ENCODE results near the gene JAZF1.

Gene JAZF1

GRCh38 chr7:28123752-28124151, 56.8 kb downstream of the JAZF1 start:
- no peaks in the 10 kb centered on the region for H3K36me3 ChIP-seq (ENCODE audit: control insufficient read depth, insufficient read depth, low read length)
- H3K4me3 ChIP-seq (ENCODE audit: extremely low read depth, insufficient read depth, low read length, poor library complexity, severe bottlenecking): no peak overlapping the region
- H3K27ac ChIP-seq (ENCODE audit: low read depth, low read length, severe bottlenecking): no peak overlapping the region
- 96 to 100% methylated on average over 4 of the region's 5 CpGs for WGBS, 2 experiments (ENCODE audit: insufficient coverage in 2 of 2)
- no peaks in the 10 kb centered on the region for H3K9me3 ChIP-seq (ENCODE audit: control insufficient read depth, low read length)
- peaks cover 7% of the 10 kb centered on the region for H3K4me1 ChIP-seq (ENCODE audit: control insufficient read depth, insufficient read depth, low read length, poor library complexity, severe bottlenecking)

GRCh38 chr7:28121496-28121895, 59.1 kb downstream of the JAZF1 start:
- Histone ChIP-seq H3K4me1 (ENCODE audit: control insufficient read depth, insufficient read depth, low read length, poor library complexity, severe bottlenecking) (peaks cover 7% of the 10 kb centered on the region), H3K9me3 (ENCODE audit: control insufficient read depth, low read length) (no peaks in the 10 kb centered on the region), H3K4me3 (ENCODE audit: extremely low read depth, insufficient read depth, low read length, poor library complexity, severe bottlenecking) (no peak overlapping the region), H3K36me3 (ENCODE audit: control insufficient read depth, insufficient read depth, low read length) (no peaks in the 10 kb centered on the region), H3K27ac (ENCODE audit: low read depth, low read length, severe bottlenecking) (no peak overlapping the region)
- 100% methylated on average over 1 to 2 of the region's 5 CpGs for whole genome bisulfite sequencing, 2 experiments (ENCODE audit: insufficient coverage in 2 of 2)

DNA sequence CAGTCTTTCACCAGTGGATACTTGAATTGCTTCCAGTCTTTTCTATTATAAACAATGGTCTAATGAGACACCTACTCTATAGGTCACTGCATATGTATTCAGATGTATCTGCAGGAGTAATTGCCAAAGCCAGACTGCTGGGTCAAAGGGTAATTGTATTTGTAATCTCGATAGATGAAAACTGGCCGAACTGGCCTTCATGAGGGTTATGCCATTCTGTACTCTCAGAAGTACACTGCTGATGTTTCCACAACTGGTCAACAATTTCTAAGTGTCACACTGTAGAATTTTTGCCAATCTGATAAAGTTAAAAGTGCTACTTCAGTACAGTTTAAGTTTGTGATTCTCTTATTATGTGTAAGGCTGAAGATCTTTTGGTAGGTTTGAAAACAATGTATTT, 64.6 kb downstream of the JAZF1 start:
- WGBS, 2 experiments (ENCODE audit: insufficient coverage in 2 of 2): 96 to 100% methylated on average over 1 to 2 of the region's 2 CpGs
- H3K27ac ChIP-seq (ENCODE audit: low read depth, low read length, severe bottlenecking): no peak overlapping the region
- H3K36me3 ChIP-seq (ENCODE audit: control insufficient read depth, insufficient read depth, low read length): no peaks in the 10 kb centered on the region
- no peak overlapping the region for H3K4me3 ChIP-seq (ENCODE audit: extremely low read depth, insufficient read depth, low read length, poor library complexity, severe bottlenecking)
- no peaks in the 10 kb centered on the region for H3K4me1 ChIP-seq (ENCODE audit: control insufficient read depth, insufficient read depth, low read length, poor library complexity, severe bottlenecking)
- H3K9me3 ChIP-seq (ENCODE audit: control insufficient read depth, low read length): no peaks in the 10 kb centered on the region

DNA sequence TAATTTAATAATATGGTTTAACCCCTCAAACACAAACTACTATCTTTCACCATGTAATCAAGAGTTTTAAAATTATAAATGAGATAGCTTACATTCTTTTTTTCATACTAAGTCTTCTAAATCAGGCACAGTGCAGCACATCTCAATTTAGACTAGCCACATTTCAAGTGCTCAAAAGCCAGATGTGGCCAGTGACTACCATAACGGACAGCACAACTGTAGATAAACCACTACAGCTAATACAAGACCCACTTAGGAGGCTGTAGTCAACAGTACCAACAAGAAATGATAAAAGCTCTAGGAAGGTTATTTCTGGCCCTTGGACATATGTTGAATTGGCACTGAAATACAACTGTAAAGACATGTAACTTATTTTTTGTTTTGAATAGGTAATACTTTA, 65.3 kb downstream of the JAZF1 start:
- no CpG with 5 or more reads among the region's 1 CpG for WGBS, 2 experiments (ENCODE audit: insufficient coverage in 2 of 2)
- Histone ChIP-seq H3K36me3 (ENCODE audit: control insufficient read depth, insufficient read depth, low read length) (no peaks in the 10 kb centered on the region), H3K4me3 (ENCODE audit: extremely low read depth, insufficient read depth, low read length, poor library complexity, severe bottlenecking) (no peak overlapping the region), H3K9me3 (ENCODE audit: control insufficient read depth, low read length) (no peaks in the 10 kb centered on the region), H3K27ac (ENCODE audit: low read depth, low read length, severe bottlenecking) (no peak overlapping the region), H3K4me1 (ENCODE audit: control insufficient read depth, insufficient read depth, low read length, poor library complexity, severe bottlenecking) (no peaks in the 10 kb centered on the region)

GRCh38 chr7:28114056-28114455, 66.5 kb downstream of the JAZF1 start:
- H3K36me3 ChIP-seq (ENCODE audit: control insufficient read depth, insufficient read depth, low read length): no peaks in the 10 kb centered on the region
- no peaks in the 10 kb centered on the region for H3K4me1 ChIP-seq (ENCODE audit: control insufficient read depth, insufficient read depth, low read length, poor library complexity, severe bottlenecking)
- no peaks in the 10 kb centered on the region for H3K9me3 ChIP-seq (ENCODE audit: control insufficient read depth, low read length)
- no peak overlapping the region for H3K27ac ChIP-seq (ENCODE audit: low read depth, low read length, severe bottlenecking)
- 100% methylated on average over 3 to 4 of the region's 4 CpGs for WGBS, 2 experiments (ENCODE audit: insufficient coverage in 2 of 2)
- H3K4me3 ChIP-seq (ENCODE audit: extremely low read depth, insufficient read depth, low read length, poor library complexity, severe bottlenecking): no peak overlapping the region

DNA sequence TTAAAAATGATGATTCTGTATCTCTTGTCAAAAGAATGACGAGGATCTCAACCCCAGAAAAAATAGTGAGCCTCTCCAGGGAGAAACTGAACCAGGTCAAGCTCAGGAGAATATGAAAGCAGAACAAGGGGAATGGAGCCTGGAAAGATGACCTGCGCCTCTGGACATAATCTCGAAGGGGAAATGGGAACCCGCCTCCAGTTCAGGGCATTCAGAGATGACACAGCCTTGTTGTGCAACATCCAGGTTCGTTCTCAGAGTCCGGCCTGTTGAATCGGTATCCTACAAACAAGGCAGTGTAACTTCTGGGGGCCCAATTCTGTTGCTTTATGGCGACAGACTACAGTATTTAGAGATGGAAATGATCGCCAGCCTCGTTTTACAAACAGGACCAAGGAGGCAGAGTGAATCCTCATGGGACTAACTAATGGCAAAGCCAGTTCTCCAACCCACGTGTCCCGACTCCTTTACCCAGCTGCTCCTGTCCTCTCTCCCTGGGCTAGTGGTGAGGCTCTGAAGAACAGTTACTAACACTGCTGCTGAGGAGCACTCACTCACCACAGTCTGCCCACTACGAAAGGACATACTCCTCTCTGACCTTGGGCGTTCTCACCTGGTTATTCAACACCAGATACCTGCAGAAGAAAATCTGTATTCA, 67.6 kb downstream of the JAZF1 start:
- Histone ChIP-seq H3K4me1 (ENCODE audit: control insufficient read depth, insufficient read depth, low read length, poor library complexity, severe bottlenecking) (no peaks in the 10 kb centered on the region), H3K4me3 (ENCODE audit: extremely low read depth, insufficient read depth, low read length, poor library complexity, severe bottlenecking) (no peak overlapping the region), H3K36me3 (ENCODE audit: control insufficient read depth, insufficient read depth, low read length) (no peaks in the 10 kb centered on the region), H3K27ac (ENCODE audit: low read depth, low read length, severe bottlenecking) (no peak overlapping the region), H3K9me3 (ENCODE audit: control insufficient read depth, low read length) (no peaks in the 10 kb centered on the region)
- 86 to 88% methylated on average over 13 to 14 of the region's 14 CpGs for WGBS, 2 experiments (ENCODE audit: insufficient coverage in 2 of 2)

DNA sequence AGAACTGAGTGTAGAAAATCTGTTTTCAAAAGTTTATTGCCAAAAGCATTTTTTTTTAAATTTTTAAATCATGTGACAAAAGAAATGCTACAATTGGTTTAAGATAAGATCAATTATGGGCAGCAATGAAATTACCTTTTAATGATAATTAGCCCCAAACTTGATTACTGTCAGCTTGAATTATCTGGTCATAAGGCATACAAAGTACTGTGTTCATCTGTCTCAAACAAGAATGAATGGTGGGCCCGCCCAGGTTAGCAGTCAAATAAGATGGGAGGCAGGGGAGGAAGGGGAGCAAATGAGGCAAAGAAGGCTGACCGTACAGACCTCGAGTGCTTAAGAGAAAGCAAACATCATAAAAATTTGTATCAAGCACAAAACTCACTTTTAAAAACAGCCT, 68.1 kb downstream of the JAZF1 start:
- H3K9me3 ChIP-seq (ENCODE audit: control insufficient read depth, low read length): no peaks in the 10 kb centered on the region
- no peak overlapping the region for H3K4me3 ChIP-seq (ENCODE audit: extremely low read depth, insufficient read depth, low read length, poor library complexity, severe bottlenecking)
- no peak overlapping the region for H3K27ac ChIP-seq (ENCODE audit: low read depth, low read length, severe bottlenecking)
- no peaks in the 10 kb centered on the region for H3K4me1 ChIP-seq (ENCODE audit: control insufficient read depth, insufficient read depth, low read length, poor library complexity, severe bottlenecking)
- 57 to 95% methylated on average over 1 to 3 of the region's 3 CpGs for WGBS, 2 experiments (ENCODE audit: insufficient coverage in 2 of 2)
- no peaks in the 10 kb centered on the region for H3K36me3 ChIP-seq (ENCODE audit: control insufficient read depth, insufficient read depth, low read length)

GRCh38 chr7:28112012-28112411, 68.6 kb downstream of the JAZF1 start:
- WGBS, 2 experiments (ENCODE audit: insufficient coverage in 2 of 2): 94 to 100% methylated on average over 1 to 2 of the region's 3 CpGs
- no peak overlapping the region for H3K4me3 ChIP-seq (ENCODE audit: extremely low read depth, insufficient read depth, low read length, poor library complexity, severe bottlenecking)

GRCh38 chr7:28110427-28111012, 70.1 kb downstream of the JAZF1 start:
- Histone ChIP-seq H3K4me3 (ENCODE audit: extremely low read depth, insufficient read depth, low read length, poor library complexity, severe bottlenecking) (no peak overlapping the region), H3K36me3 (ENCODE audit: control insufficient read depth, insufficient read depth, low read length) (no peaks in the 10 kb centered on the region), H3K27ac (ENCODE audit: low read depth, low read length, severe bottlenecking) (no peak overlapping the region), H3K9me3 (ENCODE audit: control insufficient read depth, low read length) (no peaks in the 10 kb centered on the region), H3K4me1 (ENCODE audit: control insufficient read depth, insufficient read depth, low read length, poor library complexity, severe bottlenecking) (no peaks in the 10 kb centered on the region)
- 86 to 100% methylated on average over 2 to 3 of the region's 4 CpGs for WGBS, 2 experiments (ENCODE audit: insufficient coverage in 2 of 2)

More at GRCh38 chr7:28112012-28112411, 68.6 kb downstream of the JAZF1 start:
- Histone ChIP-seq H3K27ac (ENCODE audit: low read depth, low read length, severe bottlenecking) (no peak overlapping the region), H3K9me3 (ENCODE audit: control insufficient read depth, low read length) (no peaks in the 10 kb centered on the region), H3K36me3 (ENCODE audit: control insufficient read depth, insufficient read depth, low read length) (no peaks in the 10 kb centered on the region), H3K4me1 (ENCODE audit: control insufficient read depth, insufficient read depth, low read length, poor library complexity, severe bottlenecking) (no peaks in the 10 kb centered on the region)

GRCh38 chr7:28108747-28109146, 71.8 kb downstream of the JAZF1 start:
- H3K4me3 ChIP-seq (ENCODE audit: extremely low read depth, insufficient read depth, low read length, poor library complexity, severe bottlenecking): no peak overlapping the region
- WGBS, 2 experiments (ENCODE audit: insufficient coverage in 2 of 2): 87% methylated on average over 3 of the region's 3 CpGs; no CpG with 5 or more reads in 1 of the 2 experiments
- H3K36me3 ChIP-seq (ENCODE audit: control insufficient read depth, insufficient read depth, low read length): no peaks in the 10 kb centered on the region
- H3K9me3 ChIP-seq (ENCODE audit: control insufficient read depth, low read length): no peaks in the 10 kb centered on the region
- no peaks in the 10 kb centered on the region for H3K4me1 ChIP-seq (ENCODE audit: control insufficient read depth, insufficient read depth, low read length, poor library complexity, severe bottlenecking)
- H3K27ac ChIP-seq (ENCODE audit: low read depth, low read length, severe bottlenecking): no peak overlapping the region

GRCh38 chr7:28107960-28108359, 72.6 kb downstream of the JAZF1 start:
- H3K4me3 ChIP-seq (ENCODE audit: extremely low read depth, insufficient read depth, low read length, poor library complexity, severe bottlenecking): no peak overlapping the region
- H3K27ac ChIP-seq (ENCODE audit: low read depth, low read length, severe bottlenecking): no peak overlapping the region
- no peaks in the 10 kb centered on the region for H3K9me3 ChIP-seq (ENCODE audit: control insufficient read depth, low read length)
- no peaks in the 10 kb centered on the region for H3K4me1 ChIP-seq (ENCODE audit: control insufficient read depth, insufficient read depth, low read length, poor library complexity, severe bottlenecking)
- WGBS, 2 experiments (ENCODE audit: insufficient coverage in 2 of 2): 95 to 97% methylated on average over 3 of the region's 3 CpGs
- no peaks in the 10 kb centered on the region for H3K36me3 ChIP-seq (ENCODE audit: control insufficient read depth, insufficient read depth, low read length)
